Testis (tissue), 2 donors: ENCODE measurements around the gene CTNNB1.

Experiments used
- POLR2A ChIP-seq: fragments of 450-650 bp; IDR thresholded peaks from one replicate; pipeline ENCODE4 v1.6.1; 2017; ENCODE audit warnings: antibody characterized with exemption, mild to moderate bottlenecking, moderate library complexity
- TF ChIP-seq, protein P1 (sequence below), 3 experiments: fragments of 450-650 bp in 2 of 3; fragments of 200-600 bp in 1 of 3; sonication (generic) in 1 of 3; IDR thresholded peaks; one replicate each; pipeline ENCODE4 v1.5.1; 2016 to 2019; ENCODE audit warnings: antibody characterized with exemption in 3 of 3, mild to moderate bottlenecking in 2 of 3, moderate library complexity in 1 of 3

GRCh38 chr3:41265823-41266273 lies 66.5 kb downstream of the CTNNB1 start:
- TF ChIP-seq, protein P1, sequence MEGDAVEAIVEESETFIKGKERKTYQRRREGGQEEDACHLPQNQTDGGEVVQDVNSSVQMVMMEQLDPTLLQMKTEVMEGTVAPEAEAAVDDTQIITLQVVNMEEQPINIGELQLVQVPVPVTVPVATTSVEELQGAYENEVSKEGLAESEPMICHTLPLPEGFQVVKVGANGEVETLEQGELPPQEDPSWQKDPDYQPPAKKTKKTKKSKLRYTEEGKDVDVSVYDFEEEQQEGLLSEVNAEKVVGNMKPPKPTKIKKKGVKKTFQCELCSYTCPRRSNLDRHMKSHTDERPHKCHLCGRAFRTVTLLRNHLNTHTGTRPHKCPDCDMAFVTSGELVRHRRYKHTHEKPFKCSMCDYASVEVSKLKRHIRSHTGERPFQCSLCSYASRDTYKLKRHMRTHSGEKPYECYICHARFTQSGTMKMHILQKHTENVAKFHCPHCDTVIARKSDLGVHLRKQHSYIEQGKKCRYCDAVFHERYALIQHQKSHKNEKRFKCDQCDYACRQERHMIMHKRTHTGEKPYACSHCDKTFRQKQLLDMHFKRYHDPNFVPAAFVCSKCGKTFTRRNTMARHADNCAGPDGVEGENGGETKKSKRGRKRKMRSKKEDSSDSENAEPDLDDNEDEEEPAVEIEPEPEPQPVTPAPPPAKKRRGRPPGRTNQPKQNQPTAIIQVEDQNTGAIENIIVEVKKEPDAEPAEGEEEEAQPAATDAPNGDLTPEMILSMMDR (IDR thresholded peaks at IDR 0.05), result no peak
- no peak for TF ChIP-seq POLR2A
